CD4-positive, alpha-beta T cell treated with Interleukin-10 for 1 hour (primary cell): ENCODE data around the gene DDX49.
"Not testable (repeated sequence)": the region's sequence is repeated elsewhere in the genome, so short reads cannot be mapped to it uniquely, and the experiment has no call there.

Source experiments
- DNase-seq: peaks from one replicate; pipeline ENCODE4 v3.0.0-alpha.2; 2020

DDX49 gene

GRCh38 chr19:18946335-18946734, 26.8 kb downstream of the DDX49 start:
- DNase-seq: no peak

DNA sequence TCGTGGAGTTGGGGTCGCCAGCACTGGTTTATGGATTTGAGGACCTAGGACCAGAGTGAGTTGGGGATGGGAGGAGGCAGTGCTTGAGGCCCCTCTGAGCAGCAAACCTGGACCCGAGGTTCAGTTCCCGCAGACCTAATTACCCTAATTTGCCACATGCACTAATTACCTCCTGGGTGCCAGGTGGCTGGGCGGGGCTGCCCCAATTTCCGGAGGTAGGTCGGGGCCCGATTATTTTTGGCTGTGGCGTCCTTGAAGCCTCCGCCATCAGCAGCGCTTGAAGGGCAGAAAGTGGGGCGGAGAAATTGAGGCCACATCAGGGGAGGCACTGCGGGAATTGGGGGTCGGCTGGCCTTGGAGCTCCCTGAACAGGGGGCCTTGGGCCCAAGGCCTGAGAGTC, 27.4 kb downstream of the DDX49 start:
- DNase-seq: no peak

DNA sequence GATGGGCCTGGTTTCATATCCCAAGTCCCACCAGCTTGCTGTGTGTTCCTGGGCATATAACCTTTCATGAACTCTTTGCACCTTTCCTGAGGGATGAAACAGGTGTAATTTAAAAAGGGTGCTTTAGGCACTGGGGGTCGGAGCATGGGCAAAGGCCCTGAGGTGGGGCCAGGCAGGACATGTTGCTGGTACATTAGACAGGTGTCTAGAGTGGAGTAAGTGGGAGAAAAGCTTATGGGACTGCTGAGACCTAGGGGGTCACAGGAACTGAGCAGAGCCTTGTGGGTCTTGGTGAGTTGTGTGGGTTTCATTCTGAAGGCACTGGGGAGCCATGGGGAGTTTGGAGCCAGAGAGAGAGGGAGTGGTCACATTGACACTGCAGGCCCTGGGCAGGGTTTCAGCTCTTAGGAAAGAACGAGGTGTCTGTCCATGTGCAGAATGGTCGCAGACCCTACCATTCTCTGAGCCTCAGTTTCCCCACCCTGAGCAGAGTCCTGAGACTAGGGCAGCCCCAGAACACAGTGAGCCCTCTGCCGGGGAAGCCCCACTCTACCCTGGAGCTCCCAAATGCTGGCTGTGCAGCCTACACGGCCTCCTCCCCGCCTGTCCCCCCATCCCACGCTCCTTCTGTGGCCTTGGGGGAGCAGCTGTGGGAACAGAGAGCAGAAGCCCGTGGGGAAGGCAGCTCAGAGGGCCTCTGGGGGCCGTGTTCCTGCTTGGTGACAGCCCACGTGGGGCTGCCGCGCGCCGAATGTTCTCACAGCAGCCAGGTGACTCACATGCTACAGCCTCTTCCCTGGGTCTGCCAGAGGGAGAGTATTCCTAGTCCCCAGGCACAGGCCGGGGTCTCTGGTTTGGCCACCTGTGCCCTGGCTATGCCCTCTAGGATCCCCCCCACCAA, 28.8 kb downstream of the DDX49 start:
- DNase-seq: no peak

GRCh38 chr19:18948976-18949356, 29.5 kb downstream of the DDX49 start:
- DNase-seq: no peak

DNA sequence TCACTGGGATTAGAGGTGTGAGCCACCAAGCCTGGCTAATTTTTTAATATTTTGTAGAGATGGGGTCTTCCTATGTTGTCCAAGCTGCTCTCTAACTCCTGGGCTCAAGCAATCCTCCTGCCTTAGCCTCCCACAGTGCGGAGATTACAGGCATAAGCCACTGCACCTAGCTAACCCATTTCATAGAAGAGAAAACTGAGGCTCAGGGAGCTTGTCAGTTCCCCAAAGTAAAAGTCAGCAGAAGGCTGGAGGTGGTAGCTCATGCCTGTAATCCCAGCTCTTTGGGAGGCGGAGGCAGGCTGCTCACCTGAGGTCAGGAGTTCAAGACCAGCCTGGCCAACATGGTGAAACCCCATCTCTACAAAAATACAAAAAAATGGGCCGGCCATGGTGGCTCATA, 30.3 kb downstream of the DDX49 start:
- no peak for DNase-seq

- no peak for DNase-seq
These were observed 32.3 kb downstream of the DDX49 start for GRCh38 chr19:18951721-18952281.

DNA sequence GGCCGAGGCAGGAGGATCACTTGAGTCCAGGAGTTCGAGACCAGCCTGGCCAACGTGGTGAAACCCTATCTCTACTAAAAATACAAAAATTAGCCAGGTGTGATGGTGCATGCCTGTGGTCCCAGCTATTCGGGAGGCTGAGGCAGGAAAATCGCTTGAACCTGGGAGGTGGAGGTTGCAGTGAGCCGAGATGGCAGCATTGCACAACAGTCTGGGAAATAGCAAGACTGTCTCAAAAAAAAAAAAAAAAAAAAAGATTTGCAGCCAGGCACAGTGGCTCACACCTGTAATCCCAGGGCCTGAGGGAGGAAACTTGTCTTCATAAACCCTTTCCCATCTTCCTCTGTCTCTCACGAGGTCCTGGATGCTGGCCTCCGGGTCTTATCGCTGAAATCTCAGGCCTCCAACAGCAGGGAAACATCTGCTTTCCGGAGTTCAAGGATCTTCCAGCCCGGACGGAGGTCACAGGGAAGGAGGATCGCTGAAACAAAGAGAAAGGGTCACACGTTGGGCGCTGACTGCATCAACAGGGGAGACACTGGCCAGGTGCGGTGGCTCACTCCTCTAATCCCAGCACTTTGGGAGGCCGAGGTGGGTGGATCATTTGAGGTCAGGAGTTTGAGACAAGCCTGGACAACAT, 33.0 kb downstream of the DDX49 start:
- DNase-seq: not testable (repeated sequence)

DNA sequence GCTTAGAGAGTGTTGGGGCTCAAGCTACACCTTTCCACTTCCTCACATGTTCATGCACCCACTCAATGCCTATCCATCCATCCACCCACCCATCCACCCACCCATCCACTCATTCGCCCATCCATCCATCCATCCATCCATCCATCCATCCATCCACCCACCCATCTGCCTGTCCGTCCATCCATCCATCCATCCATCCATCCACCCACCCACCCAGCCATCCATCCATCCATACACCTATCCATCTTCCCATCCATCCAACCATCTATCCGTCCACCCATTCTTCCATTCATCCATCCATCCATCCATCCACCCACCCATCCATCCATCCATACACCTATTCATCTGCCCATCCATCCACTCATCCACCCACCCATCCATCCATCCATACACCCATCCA, 34.6 kb downstream of the DDX49 start:
- no peak for DNase-seq

- no peak for DNase-seq
These were observed 35.5 kb downstream of the DDX49 start for GRCh38 chr19:18955042-18955441.

GRCh38 chr19:18960370-18960769, 40.9 kb downstream of the DDX49 start:
- DNase-seq: no peak

- DNase-seq: no peak
These were observed 42.5 kb downstream of the DDX49 start for GRCh38 chr19:18961767-18962620.

GRCh38 chr19:18964121-18964520, 44.6 kb downstream of the DDX49 start:
- no peak for DNase-seq

DNA sequence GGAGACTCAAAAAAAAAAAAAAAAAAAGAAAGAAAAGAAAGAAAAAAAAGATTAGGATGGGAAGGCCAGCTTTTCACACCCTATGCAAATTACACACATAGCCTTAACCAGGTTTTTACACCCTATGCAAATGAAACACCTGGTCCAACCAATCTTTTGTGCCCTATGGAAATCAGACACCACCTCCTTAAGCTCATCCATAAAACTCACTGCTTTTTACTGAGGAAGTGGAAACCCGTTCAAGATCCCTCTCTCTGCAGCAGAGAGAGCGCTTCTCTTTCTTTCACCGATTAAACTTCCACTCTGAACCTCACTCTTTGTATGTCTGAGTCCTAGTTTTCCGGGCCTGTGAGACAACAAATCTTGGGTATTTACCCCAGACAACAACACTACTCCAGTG, 46.8 kb downstream of the DDX49 start:
- DNase-seq: no peak

DNA sequence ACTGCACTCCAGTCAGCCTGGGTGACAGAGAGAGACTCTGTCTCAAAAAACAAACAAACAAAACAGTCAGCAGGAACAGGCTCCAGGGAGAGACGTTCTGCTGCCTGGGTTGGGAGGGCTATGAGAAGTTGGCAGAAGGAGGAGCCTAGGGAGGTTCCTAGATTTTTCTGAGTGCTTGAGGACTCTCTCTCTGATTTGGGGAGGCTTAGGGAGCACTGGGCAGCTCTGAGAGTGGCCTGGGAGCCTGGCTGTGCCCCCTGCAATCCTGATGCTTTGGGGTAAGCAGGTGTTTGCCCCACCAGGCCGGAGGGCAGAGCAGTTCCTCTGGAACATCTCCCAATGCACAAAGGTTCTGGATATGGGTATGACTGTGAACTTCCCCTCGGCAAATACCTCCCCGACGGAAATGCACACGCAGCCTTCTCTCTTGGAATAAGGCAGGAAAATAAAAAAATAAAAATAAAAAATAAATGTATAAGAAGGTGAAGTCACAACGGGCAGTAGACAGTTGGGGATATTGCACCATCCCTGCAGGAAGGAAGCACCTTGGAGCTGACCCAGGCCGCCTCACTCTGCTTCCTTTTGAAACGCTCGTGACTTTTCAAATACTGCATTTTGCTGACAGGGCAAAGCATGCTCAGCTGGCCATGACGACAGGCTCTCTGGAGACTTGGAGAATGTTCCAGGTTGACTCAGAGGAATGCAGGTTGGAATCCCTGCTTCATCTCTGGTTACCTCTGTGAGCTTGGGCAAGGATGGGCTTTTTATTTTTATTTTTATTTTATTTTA, 48.0 kb downstream of the DDX49 start:
- no peak for DNase-seq

DNA sequence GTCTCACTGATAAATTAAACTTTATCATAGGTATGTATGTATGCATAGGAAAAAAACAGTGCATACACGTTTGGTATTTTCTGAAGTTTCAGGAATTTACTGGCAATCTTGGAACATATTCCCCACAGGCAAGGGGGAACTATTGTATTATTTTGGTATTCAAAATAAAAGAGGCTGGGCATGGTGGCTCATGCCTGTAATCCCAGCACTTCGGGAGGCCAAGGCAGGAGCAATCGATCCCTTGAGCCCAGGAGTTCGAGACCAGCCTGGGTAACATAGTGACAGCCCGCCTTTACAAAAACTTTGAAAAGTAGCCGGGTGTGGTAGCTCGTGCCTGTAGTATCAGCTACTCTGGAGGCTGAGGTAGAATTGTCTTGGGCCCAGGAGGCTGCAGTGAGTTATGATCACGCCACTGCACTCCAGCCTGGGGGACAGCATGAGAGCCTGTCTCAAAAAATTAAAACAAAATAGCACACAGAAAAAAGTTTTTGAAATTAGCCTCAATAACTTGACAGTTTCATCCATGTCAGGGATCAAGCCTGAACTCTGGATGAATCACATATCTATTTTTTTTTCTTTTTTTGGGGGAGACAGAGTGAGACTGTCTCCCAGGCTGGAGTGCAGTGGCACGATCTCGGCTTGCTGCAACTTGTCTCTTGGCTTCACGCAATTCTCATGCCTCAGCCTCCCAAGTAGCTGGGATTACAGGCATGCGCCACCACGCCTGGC, 50.6 kb downstream of the DDX49 start:
- DNase-seq: no peak

GRCh38 chr19:18972301-18972811, 52.8 kb downstream of the DDX49 start:
- no peak for DNase-seq

DNA sequence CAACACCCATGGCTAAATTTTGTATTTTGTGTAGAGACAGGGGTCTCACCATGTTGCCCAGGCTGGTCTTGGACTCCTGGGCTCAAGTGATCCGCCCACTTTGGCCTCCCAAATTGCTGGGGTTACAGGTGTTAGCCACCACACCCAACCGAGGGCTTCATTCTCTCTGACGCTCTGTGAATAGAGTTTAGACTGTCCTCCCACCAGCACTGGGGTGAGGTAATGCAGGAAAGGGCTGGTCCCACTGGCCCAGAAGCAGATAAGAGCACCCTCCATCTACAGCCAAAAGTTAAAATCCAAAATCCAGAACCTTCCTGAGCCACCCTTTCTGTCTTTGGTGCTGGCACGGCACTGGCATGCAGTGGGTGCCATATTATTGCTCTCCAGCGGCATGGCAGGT, 53.3 kb downstream of the DDX49 start:
- no peak for DNase-seq

DNA sequence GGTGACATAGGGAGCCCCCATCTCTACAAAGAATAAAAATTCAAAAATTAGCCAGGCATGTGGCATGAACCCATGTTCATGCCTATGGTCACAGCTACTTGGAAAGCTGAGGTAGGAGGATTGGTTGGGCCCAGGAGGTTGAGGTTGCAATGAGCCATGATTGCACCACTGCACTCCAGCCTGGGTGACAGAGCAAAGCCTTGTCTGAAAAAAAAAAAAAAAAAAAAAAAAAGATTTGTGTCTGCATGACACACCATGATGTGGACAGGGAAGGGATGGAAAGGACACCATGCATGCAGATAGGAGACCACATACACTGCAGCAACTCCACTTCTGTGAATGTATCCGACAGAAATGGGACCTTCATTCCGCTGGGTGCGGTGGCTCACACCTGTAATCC, 55.5 kb downstream of the DDX49 start:
- DNase-seq: no peak

DNA sequence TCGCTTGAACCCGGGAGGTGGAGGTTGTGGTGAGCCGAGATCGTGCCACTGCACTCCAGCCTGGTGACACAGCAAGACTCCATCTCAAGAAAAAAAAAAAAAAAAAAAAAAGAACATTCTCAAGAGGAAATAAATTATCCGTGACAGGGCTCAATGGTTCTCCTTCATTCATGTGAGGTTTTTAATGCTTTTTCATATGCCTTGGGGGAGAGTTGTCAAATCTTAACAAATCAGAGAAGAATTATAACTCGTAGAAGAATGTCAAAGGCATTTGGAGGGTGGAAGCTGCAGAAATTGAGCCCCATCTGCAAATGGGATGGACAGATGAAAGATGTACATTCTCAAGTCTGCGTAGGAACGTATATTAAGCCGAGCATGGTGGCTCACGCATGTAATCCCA, 56.4 kb downstream of the DDX49 start:
- DNase-seq: no peak
